Endothelial cell of umbilical vein (primary cell): ENCODE data around the gene AGFG2. TPM values are rescaled to one million over a fixed set of nuclear protein-coding genes. Genes with fewer than 3 reads are reported as not detected.

Experiments used
- BruUV-seq: library from RNA; stranded (reverse); fragments of 400-500 nt; replicated peaks from 2 replicates; lab custom pipeline; 2021; lab: Mats Ljungman, UMichigan
- CTCF ChIA-PET: fragments of 300-600, 350-600 bp; sonication (Branson Sonifier 250); formaldehyde crosslinking; loops from one replicate; lab custom pipeline; 2021; ENCODE audit warnings: antibody characterized with exemption, inconsistent platforms; lab: Charles Lee
- POLR2A ChIA-PET: fragments of 300-600, 350-600 bp; sonication (Branson Sonifier 250); formaldehyde crosslinking; loops from one replicate; lab custom pipeline; 2021; ENCODE audit warnings: antibody characterized with exemption, inconsistent platforms; lab: Charles Lee
- DNase-seq: peaks from one replicate; pipeline ENCODE4 v3.0.0-alpha.2; 2011; ENCODE audit warnings: low read depth, low spot score
- FAIRE-seq: peaks from 2 replicates; lab custom pipeline; 2011; peaks lifted over from hg19 to GRCh38; lab: Jason Lieb, UNC
- H2AFZ ChIP-seq: 2 replicates; pipeline ENCODE4 v1.6.0; 2012; ENCODE audit warnings: low read depth, low read length, control low read depth, inconsistent platforms
- H3K27ac ChIP-seq: 2 replicates; pipeline ENCODE4 v1.5.1; 2011; ENCODE audit warnings: low read depth, mild to moderate bottlenecking, control low read depth, low read length, moderate library complexity; ENCODE audit not compliant: insufficient read depth
- H3K27me3 ChIP-seq, 2 experiments: 2 replicates each; pipeline versions ENCODE4 v1.6.0 to v1.6.1; 2011; ENCODE audit warnings: low read length in 2 of 2, mixed read lengths in 1 of 2; ENCODE audit not compliant: control insufficient read depth in 2 of 2, insufficient read depth in 2 of 2
- H3K36me3 ChIP-seq, 2 experiments: 2 replicates in 1 of 2; 3 replicates in 1 of 2; pipeline ENCODE4 v1.5.1; 2011; ENCODE audit warnings: low read length in 2 of 2, mild to moderate bottlenecking in 1 of 2, moderate library complexity in 1 of 2; ENCODE audit not compliant: control insufficient read depth in 2 of 2, insufficient read depth in 2 of 2; ENCODE audit errors: extremely low read depth in 1 of 2
- H3K4me1 ChIP-seq: 3 replicates; pipeline ENCODE4 v1.5.1; 2011; ENCODE audit warnings: mild to moderate bottlenecking, low read length; ENCODE audit not compliant: control insufficient read depth, insufficient read depth; ENCODE audit errors: extremely low read depth
- H3K4me2 ChIP-seq: 2 replicates; pipeline ENCODE4 v1.6.1; 2011; ENCODE audit warnings: low read length, control low read depth, mixed read lengths; ENCODE audit not compliant: insufficient read depth
- H3K4me3 ChIP-seq, 3 experiments: fragments of 200-600 bp in 1 of 3; sonication (generic), shearing (Covaris generic) in 1 of 3; replicated peaks in 1 of 3; 2 replicates each; pipeline ENCODE4 v1.5.1; 2011 to 2016; ENCODE audit warnings: control low read depth in 3 of 3, low read length in 3 of 3, mild to moderate bottlenecking in 2 of 3, inconsistent platforms in 1 of 3, low read depth in 1 of 3, moderate library complexity in 1 of 3; ENCODE audit not compliant: insufficient read depth in 1 of 3
- H3K79me2 ChIP-seq: 2 replicates; pipeline ENCODE4 v1.6.0; 2012; ENCODE audit warnings: low read length, inconsistent platforms; ENCODE audit not compliant: control insufficient read depth, insufficient read depth
- H3K9ac ChIP-seq: replicated peaks from 2 replicates; pipeline ENCODE3; 2011; ENCODE audit warnings: low read length, control low read depth; ENCODE audit not compliant: insufficient read depth; ENCODE audit errors: extremely low read depth
- H3K9me1 ChIP-seq: replicated peaks from 3 replicates; pipeline ENCODE4 v1.6.0; 2011; ENCODE audit warnings: mild to moderate bottlenecking, low read length; ENCODE audit not compliant: control insufficient read depth, insufficient read depth; ENCODE audit errors: extremely low read depth
- H3K9me3 ChIP-seq: replicated peaks from 2 replicates; pipeline ENCODE4 v1.5.1; 2012; ENCODE audit warnings: low read length, inconsistent platforms; ENCODE audit not compliant: control insufficient read depth, insufficient read depth
- H4K20me1 ChIP-seq: replicated peaks from 2 replicates; pipeline ENCODE3; 2011; ENCODE audit warnings: mild to moderate bottlenecking, low read length; ENCODE audit not compliant: control insufficient read depth, insufficient read depth; ENCODE audit errors: extremely low read depth
- CTCF ChIP-seq, 2 donors: IDR thresholded peaks; 1 replicate in 1 of 2; 2 replicates in 1 of 2; pipeline ENCODE4 v1.5.1; 2011; ENCODE audit warnings: low read length in 2 of 2, mild to moderate bottlenecking in 2 of 2, moderate library complexity in 2 of 2, control low read depth in 1 of 2, inconsistent platforms in 1 of 2, low read depth in 1 of 2; ENCODE audit not compliant: insufficient read depth in 1 of 2; ENCODE audit errors: extremely low read depth in 1 of 2
- EZH2 ChIP-seq: IDR thresholded peaks from 2 replicates; pipeline ENCODE4 v1.6.1; 2012; ENCODE audit warnings: borderline replicate concordance, low read depth, mild to moderate bottlenecking, moderate library complexity, low read length, inconsistent platforms; ENCODE audit not compliant: severe bottlenecking
- FOS ChIP-seq: IDR thresholded peaks from 2 replicates; pipeline ENCODE4 v1.6.1; 2011; ENCODE audit warnings: mild to moderate bottlenecking, low read length, moderate library complexity, borderline replicate concordance; ENCODE audit not compliant: insufficient read depth
- GATA2 ChIP-seq: IDR thresholded peaks from 2 replicates; pipeline ENCODE4 v1.7.0; 2011; ENCODE audit warnings: low read depth, mild to moderate bottlenecking, moderate library complexity, mixed read lengths, low read length; ENCODE audit not compliant: insufficient read length, insufficient read depth
- JUN ChIP-seq: IDR thresholded peaks from 2 replicates; pipeline ENCODE4 v1.6.1; 2011; ENCODE audit warnings: borderline replicate concordance, low read depth; ENCODE audit not compliant: insufficient read length, insufficient read depth
- MYC ChIP-seq: IDR thresholded peaks from one replicate; pipeline ENCODE4 v1.6.1; 2011; ENCODE audit warnings: mild to moderate bottlenecking, low read depth, low read length
- POLR2A ChIP-seq: IDR thresholded peaks from 2 replicates; pipeline ENCODE4 v1.6.1; 2012; ENCODE audit warnings: low read depth, mild to moderate bottlenecking, control low read depth, low read length
- POLR2AphosphoS5 ChIP-seq: IDR thresholded peaks from 2 replicates; pipeline ENCODE4 v1.6.1; 2012; ENCODE audit warnings: low read depth, mild to moderate bottlenecking, control low read depth, low read length, moderate library complexity; ENCODE audit not compliant: insufficient read depth
- dilution Hi-C: fragments of 300-500 bp; cut with MboI; formaldehyde crosslinking; loops from one replicate; pipeline ENCODE4 v1.15.0; 2019; ENCODE audit warnings: low sequenced_read_pairs; ENCODE audit not compliant: extremely low pct_ligation_motif_present
- intact Hi-C: fragments of 100-400 bp; cut with micrococcal nuclease; formaldehyde crosslinking; loops from one replicate; pipeline ENCODE4 v1.10.0; 2022
- polyA plus RNA-seq, 4 experiments: library from polyadenylated mRNA; depleted of rRNA in 3 of 4; stranded (reverse) in 3 of 4; unstranded in 1 of 4; fragments of >200 nt; gene quantifications; 2 replicates each; pipeline versions ENCODE4 v1.2.1 to v1.2.3, GENCODE V29; 2011 to 2012; ENCODE audit warnings: missing spikeins in 1 of 4
- total RNA-seq: library from RNA; stranded (reverse); gene quantifications from 2 replicates; pipeline ENCODE4 v1.2.3, GENCODE V29; 2021
- TF ChIP-seq, protein P1 (sequence below): IDR thresholded peaks from 2 replicates; pipeline ENCODE4 v1.6.1; 2011; ENCODE audit not compliant: insufficient read depth, insufficient read length

The AGFG2 gene
- total and polyA plus RNA-seq, 2 donors (not counting 3 experiments of a cell fraction or from before 2014, with no cell fraction given) = 33.6 to 44.6 TPM

DNA sequence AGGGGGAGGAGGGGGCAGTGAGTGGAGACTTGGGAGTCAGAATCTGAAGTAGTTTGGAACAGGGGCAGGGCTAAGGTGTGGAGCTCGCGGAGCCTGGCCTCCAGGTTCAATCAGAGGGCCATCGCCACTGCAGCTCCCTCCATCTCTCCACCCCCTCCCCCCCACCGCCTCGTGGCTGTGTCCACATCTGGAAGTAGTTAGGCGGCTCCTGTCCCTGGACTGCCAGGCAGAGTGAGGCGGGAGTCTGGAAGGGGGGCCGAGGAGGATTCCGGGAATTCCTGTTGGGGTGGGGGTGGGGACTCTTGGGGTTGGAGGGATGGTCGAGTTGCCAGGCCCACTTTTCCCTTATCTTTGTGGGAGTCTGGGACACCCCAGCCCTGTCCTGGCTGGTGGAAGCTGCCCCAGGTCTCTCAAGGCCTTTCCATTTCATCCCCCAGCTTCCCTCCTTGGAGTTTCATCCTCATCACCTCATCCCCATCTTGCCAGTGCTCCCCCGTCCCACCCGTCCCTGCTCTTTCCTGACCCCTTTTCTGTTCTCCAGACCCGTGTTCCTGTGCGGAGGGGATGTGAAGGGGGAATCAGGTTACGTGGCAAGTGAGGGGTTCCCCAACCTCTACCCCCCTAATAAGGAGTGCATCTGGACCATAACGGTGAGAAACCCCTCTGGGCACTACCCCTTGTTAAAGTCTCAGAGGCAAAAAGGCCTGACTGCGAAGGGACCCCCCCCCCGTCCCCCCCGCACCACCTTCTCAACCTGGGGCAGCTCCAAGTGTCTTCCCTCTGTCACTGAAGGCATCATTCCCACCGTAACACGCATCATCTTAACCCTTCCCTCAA lies 64.1 kb downstream of the AGFG2 start:
- DNase-seq (no peak), FAIRE-seq (no peak)
- no peaks in the 10 kb centered on the region for H3K9me1 ChIP-seq
- no peaks in the 10 kb centered on the region for H3K9me3 ChIP-seq
- BruUV-seq = no TSS peak
- H3K36me3 ChIP-seq = no peaks in the 10 kb centered on the region
- POLR2A ChIA-PET = no interaction called here
- no peaks in the 10 kb centered on the region for H3K27me3 ChIP-seq
- intact Hi-C loops (no loop called here), dilution Hi-C loops (no loop called here)
- no peak overlapping the region for H3K4me3 ChIP-seq
- CTCF ChIA-PET = interaction anchor here (1.1 to 2.8 kb wide), 4 partner anchors 9 to 77 kb away, joined by 3 to 10 read pairs (median 4); partner anchors contain the start of genes FBXO24 and MOSPD3
- H3K9ac ChIP-seq = no peak overlapping the region
- H3K4me2 ChIP-seq = peak overlapping the region; percentile 42
- peak overlapping the region; percentile 96 for H2AFZ ChIP-seq
- no peak for TF ChIP-seq GATA2
- TF ChIP-seq JUN = no peak
- no peak for TF ChIP-seq POLR2AphosphoS5
- no peak for TF ChIP-seq EZH2
- TF ChIP-seq MYC = no peak
- TF ChIP-seq, protein P1, sequence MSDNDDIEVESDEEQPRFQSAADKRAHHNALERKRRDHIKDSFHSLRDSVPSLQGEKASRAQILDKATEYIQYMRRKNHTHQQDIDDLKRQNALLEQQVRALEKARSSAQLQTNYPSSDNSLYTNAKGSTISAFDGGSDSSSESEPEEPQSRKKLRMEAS = no peak
- TF ChIP-seq CTCF (IDR thresholded peaks at IDR 0.05; ENCODE audit: extremely low read depth in 1 of 2, insufficient read depth in 1 of 2, low read depth in 1 of 2, low read length in 2 of 2) = no peak
- no peak for TF ChIP-seq FOS
- no peak for TF ChIP-seq POLR2A
- no peaks in the 10 kb centered on the region for H4K20me1 ChIP-seq
- H3K79me2 ChIP-seq = no peaks in the 10 kb centered on the region
- peaks cover 25% of the 10 kb centered on the region for H3K4me1 ChIP-seq
- H3K27ac ChIP-seq = no peak overlapping the region
